Myocyte (in vitro differentiated cells): ENCODE measurements around the gene UBE2G1. TPM values are rescaled to one million over a fixed set of nuclear protein-coding genes. Genes with fewer than 3 reads are reported as not detected.

Experiments
- total RNA-seq: library from RNA; depleted of rRNA; stranded (reverse); fragments of >200 nt; gene quantifications from 2 replicates; pipeline ENCODE4 v1.2.3, GENCODE V29; 2014

The UBE2G1 gene
- total RNA-seq, 1 donor from 2014 or later = 75.0 TPM

Other genes with a start within 250 kb of the UBE2G1 start
- 21.0 and 27.7 TPM in 2 replicates for gene ZZEF1, start 223.6 kb downstream of the UBE2G1 start, total RNA-seq
- gene CYB5D2, start 223.5 kb downstream of the UBE2G1 start, total RNA-seq = 24.4 and 26.6 TPM in 2 replicates
- gene ANKFY1, start 102.7 kb downstream of the UBE2G1 start, total RNA-seq = 15.9 and 17.0 TPM in 2 replicates
- not detected in 2 replicates for gene SPNS3, start 67.3 kb upstream of the UBE2G1 start, total RNA-seq
- gene SPNS2, start 132.2 kb upstream of the UBE2G1 start, total RNA-seq = 0.47 and 0.56 TPM in 2 replicates
- gene MYBBP1A, start 188.7 kb upstream of the UBE2G1 start, total RNA-seq = 50.0 and 51.4 TPM in 2 replicates
- not detected in 2 replicates for gene GGT6, start 193.9 kb upstream of the UBE2G1 start, total RNA-seq
- 0.08 and 0.10 TPM in 2 replicates for gene SMTNL2, start 217.9 kb upstream of the UBE2G1 start, total RNA-seq